Measurements from ENCODE around the gene VAMP5. TPM values are rescaled to one million over a fixed set of nuclear protein-coding genes. Genes with fewer than 3 reads are reported as not detected.
A peak's percentile ranks its signal among the peaks of the same experiment; 100 is the strongest.
"Not testable (repeated sequence)": the region's sequence is repeated elsewhere in the genome, so short reads cannot be mapped to it uniquely, and the experiment has no call there.

VAMP5 gene
- total RNA-seq, 1 donor from 2014 or later, result 1.5 TPM

DNA sequence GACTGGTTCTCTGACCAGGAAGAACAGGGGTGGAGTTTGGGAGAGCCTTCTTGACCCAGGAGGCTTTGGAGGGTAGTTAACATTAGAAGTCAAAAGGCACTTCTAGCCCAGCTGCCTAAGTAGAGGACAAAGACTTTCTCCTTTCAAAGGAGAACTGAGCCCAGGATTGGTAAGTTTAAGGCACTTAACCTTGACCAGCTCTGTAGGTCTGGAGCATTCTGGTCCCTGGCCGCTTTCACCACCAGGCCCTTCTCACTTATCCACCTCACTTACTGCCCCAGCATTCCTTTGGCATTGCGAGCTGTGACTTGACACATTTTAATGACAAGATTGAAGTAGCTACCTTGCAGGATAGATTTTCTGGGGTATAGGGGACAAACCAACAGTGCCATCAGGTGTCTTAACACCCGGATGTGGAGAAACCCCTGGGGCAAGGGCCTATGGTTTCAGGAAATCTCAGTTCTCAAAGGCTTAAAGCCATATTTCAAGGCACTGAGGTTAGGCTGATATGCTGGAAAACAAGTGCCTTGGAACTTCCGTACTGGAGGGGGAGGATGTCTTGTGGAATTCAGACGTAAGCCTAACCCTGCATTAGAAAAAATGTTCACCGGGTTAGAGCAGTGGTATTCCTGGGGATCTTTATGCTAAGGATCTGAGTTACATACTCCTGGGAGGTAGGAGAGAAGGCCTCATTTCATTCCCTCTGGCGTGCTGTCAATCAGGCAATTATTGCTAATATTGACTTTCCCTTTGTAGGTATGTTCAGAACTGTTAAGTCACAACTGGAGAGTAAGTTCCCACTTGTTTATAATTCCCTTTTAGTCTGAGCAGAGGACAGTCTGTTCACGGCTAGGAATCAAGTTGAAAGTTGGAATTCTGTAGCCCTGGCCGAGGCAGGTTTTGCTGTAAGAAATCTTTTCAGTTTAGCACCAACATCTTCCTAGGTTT is 23.3 kb downstream of the VAMP5 start:
- H3K4me3 Mint-ChIP-seq, result peak overlapping the region; percentile 66

DNA sequence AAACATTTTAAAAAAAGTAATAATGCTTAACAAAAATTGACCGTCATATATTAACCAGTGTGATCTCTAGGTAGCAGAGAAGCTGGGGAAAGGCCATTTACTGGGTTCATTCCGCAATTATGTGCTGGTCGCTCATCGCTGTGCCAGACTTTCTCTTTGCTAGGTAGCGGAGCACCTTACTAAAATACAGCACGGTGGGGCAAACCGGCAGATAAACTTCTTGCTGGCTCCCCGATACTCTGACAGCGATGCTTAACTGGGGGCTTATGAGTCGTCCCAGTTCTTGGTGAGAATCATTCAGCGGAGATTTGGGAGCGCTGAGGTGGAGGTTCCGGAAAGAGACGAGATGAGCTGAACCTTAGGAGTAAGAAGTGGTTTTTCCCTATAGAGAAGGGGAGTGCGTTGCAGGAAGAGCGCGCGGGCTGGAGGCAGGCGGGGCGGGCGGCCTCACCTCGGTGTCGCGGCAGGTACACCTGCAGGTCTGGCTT is 27.0 kb downstream of the VAMP5 start:
- H3K27ac Mint-ChIP-seq (ENCODE audit: unreplicated experiment), result peak overlapping the region; percentile 90
- TF ChIP-seq, protein P1, sequence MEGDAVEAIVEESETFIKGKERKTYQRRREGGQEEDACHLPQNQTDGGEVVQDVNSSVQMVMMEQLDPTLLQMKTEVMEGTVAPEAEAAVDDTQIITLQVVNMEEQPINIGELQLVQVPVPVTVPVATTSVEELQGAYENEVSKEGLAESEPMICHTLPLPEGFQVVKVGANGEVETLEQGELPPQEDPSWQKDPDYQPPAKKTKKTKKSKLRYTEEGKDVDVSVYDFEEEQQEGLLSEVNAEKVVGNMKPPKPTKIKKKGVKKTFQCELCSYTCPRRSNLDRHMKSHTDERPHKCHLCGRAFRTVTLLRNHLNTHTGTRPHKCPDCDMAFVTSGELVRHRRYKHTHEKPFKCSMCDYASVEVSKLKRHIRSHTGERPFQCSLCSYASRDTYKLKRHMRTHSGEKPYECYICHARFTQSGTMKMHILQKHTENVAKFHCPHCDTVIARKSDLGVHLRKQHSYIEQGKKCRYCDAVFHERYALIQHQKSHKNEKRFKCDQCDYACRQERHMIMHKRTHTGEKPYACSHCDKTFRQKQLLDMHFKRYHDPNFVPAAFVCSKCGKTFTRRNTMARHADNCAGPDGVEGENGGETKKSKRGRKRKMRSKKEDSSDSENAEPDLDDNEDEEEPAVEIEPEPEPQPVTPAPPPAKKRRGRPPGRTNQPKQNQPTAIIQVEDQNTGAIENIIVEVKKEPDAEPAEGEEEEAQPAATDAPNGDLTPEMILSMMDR (conservative IDR thresholded peaks at IDR 0.05), result no peak
- H3K4me1 Mint-ChIP-seq, result peaks cover 24% of the 10 kb centered on the region
- no peaks in the 10 kb centered on the region for H3K9me3 Mint-ChIP-seq
- H3K27me3 Mint-ChIP-seq (ENCODE audit: low read depth), result no peaks in the 10 kb centered on the region
- no peaks in the 10 kb centered on the region for H3K36me3 Mint-ChIP-seq (ENCODE audit: low read depth)
- DNase-seq (ENCODE audit: low read depth, low spot score), result no peak
- peak overlapping the region; percentile 97 for H3K4me3 Mint-ChIP-seq

More for the DNA sequence above, 23.3 kb downstream of the VAMP5 start:
- no peak overlapping the region for H3K27ac Mint-ChIP-seq (ENCODE audit: unreplicated experiment)
- DNase-seq (ENCODE audit: low read depth, low spot score), result no peak
- no peaks in the 10 kb centered on the region for H3K27me3 Mint-ChIP-seq (ENCODE audit: low read depth)
- TF ChIP-seq, protein P1 (conservative IDR thresholded peaks at IDR 0.05), result no peak
- peaks cover 43% of the 10 kb centered on the region for H3K4me1 Mint-ChIP-seq
- no peaks in the 10 kb centered on the region for H3K36me3 Mint-ChIP-seq (ENCODE audit: low read depth)
- H3K9me3 Mint-ChIP-seq, result no peaks in the 10 kb centered on the region

DNA sequence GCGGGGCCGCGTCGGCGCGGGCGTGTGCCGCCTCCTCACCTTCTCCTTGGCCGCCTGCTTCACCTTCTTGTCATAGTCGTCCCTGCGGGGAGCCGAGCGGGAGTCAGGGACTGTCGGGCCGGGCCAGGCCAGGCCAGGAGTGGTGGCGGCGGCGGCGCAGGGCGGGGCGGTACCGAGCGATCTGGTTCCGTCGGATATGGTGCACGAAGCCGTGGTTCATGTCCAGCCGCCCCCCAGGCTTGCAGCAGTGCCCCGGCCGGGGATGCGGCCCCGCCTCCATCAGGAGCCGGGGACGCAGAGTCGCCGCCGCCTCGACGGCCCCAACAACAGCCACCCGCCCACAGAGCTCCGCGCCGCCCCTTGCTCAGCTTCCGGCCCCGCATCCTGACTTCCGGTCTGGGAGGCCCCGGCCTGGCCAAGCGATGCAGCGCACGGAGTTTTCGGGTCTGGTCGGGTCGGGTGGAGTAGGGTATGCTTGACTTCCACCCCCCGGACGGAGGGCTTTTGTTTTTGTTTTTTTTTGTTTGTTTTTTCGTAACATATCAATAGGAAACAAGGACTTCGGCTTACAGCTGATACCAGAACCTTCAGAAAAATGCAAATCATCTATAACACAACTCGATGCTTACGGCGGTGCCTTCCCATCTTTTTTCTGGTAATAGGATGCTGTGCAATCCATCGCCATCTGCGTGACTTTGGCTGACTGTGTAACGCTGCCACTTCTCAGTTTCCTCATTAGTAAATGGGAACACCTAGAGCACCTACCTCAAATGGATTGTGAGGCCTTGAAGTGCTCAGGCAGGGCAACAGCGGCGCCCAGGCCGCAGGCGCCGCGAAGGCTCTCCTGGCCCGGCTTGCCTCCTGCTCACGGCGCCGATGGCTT is 27.7 kb downstream of the VAMP5 start, which contains the start of gene C2orf68:
TSS of gene C2orf68 (minus strand) at position 362 of the 883 bp plus-strand sequence. CDS start at position 280, 82 bp downstream.
- Mint-ChIP-seq H3K36me3 (ENCODE audit: low read depth) (no peaks in the 10 kb centered on the region), H3K27ac (ENCODE audit: unreplicated experiment) (peak within 1 kb of the TSS; percentile 90), H3K4me1 (peaks cover 24% of the 10 kb centered on the region), H3K9me3 (no peaks in the 10 kb centered on the region), H3K27me3 (ENCODE audit: low read depth) (no peaks in the 10 kb centered on the region), H3K4me3 (peak within 1 kb of the TSS; percentile 97)
- DNase-seq (ENCODE audit: low read depth, low spot score), result peak; percentile 87
- TF ChIP-seq, protein P1 (conservative IDR thresholded peaks at IDR 0.05), result no peak

DNA sequence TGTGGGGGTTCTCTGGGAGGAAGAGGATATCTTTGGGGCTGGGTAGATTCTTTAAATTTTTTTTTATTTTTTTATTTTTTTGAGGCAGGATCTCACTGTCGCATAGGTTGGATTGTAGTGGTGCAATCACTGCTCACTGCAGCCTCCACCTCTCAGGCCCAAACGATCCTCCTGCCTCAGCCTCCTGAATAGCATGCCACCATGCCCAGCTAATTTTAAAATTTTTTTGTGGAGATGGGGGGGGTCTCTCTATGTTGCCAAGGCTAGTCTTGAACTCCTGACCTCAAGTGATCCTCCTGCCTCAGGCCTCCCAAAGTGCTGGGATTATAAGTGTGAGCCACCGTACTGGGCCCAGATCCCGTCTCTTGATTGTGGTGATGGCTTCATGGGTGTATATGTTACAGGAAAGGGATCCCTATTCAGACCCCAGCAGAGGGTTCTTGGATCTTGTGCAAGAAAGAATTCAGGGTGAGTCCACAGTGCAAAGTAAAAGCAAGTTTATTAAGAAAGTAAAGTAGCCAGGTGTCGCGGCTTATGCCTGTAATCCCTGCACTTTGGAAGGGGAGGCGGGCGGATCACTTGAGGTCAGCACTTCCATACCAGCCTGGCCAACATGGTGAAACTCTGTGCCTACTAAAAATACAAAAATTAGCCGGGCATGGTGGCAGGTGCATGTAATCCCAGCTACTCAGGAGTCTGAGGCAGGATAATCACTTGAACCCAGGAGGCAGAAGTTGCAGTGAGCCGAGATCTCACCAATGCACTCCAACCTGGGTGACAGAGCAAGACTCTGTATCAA is 29.7 kb downstream of the VAMP5 start:
- H3K4me1 Mint-ChIP-seq, result peaks cover 29% of the 10 kb centered on the region
- H3K36me3 Mint-ChIP-seq (ENCODE audit: low read depth), result peaks cover under 1% of the 10 kb centered on the region
- H3K9me3 Mint-ChIP-seq, result no peaks in the 10 kb centered on the region
- no peak overlapping the region for H3K27ac Mint-ChIP-seq (ENCODE audit: unreplicated experiment)
- H3K4me3 Mint-ChIP-seq, result peak overlapping the region; percentile 86
- TF ChIP-seq, protein P1 (conservative IDR thresholded peaks at IDR 0.05), result no peak
- H3K27me3 Mint-ChIP-seq (ENCODE audit: low read depth), result no peaks in the 10 kb centered on the region
- no peak for DNase-seq (ENCODE audit: low read depth, low spot score)

DNA sequence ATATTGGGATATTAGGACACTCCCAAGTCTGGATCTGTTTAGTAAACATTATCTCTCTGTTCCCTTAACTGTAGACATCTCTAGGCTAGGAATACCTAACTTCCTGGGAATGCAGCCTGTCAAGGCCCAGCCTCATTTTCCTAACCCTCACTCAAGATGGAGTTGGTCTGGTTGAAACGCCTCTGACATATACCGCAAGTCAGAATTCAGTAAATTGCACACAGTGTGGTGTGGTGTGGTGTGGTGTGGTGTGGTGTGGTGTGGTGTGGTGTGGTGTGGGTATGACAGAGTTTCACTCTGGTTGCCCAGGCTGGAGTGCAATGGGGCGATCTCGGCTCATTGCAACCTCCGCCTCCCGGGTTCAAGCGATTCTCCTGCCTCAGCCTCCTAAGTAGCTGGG is 30.5 kb downstream of the VAMP5 start:
- Mint-ChIP-seq H3K4me1 (peaks cover 32% of the 10 kb centered on the region), H3K4me3 (peak overlapping the region; percentile 70)
- not testable (repeated sequence) for H3K27ac Mint-ChIP-seq (ENCODE audit: unreplicated experiment); H3K9me3 Mint-ChIP-seq; H3K36me3 Mint-ChIP-seq (ENCODE audit: low read depth); DNase-seq (ENCODE audit: low read depth, low spot score); H3K27me3 Mint-ChIP-seq (ENCODE audit: low read depth)
